ENCODE results near the gene JADE2.

JADE2 gene

DNA sequence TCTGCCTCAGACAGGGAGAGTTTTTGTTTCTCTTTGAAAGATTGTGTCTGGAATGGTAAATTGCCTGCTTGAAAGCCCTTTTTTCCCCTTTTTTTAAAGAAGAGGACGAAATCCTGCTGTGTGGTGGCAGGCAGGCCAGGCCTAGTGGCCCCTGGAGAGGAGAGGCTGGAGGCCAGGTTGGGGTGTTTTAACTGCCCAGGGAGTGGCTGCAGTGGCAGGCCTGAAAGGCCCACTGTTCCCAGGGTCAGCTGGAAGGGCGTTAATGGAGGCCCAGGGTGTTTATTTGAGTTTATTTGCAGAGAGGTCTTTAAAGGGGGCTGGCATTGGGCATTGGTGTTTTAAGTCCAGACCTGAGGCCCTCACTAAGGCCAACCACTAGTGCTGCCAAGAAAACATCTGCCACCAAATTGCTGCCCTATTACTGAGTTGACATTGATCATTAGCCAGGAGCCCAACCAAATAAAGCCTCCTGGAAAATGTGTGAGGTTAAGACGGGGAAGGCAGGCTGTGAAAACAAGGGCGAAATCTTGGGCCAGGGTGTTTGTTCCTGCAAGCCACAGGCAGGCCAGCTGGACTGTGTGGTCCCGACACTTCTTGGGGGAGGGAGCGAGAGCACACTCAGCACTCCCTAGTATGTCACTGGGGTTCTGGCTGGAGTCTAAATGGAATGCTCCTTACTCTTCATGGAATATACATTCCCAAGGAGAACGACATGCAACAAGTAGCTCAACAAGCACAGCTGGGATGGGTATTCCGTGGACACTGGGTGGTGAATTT is 5.0 kb downstream of the JADE2 start:
- DNase-seq, result no peak

DNA sequence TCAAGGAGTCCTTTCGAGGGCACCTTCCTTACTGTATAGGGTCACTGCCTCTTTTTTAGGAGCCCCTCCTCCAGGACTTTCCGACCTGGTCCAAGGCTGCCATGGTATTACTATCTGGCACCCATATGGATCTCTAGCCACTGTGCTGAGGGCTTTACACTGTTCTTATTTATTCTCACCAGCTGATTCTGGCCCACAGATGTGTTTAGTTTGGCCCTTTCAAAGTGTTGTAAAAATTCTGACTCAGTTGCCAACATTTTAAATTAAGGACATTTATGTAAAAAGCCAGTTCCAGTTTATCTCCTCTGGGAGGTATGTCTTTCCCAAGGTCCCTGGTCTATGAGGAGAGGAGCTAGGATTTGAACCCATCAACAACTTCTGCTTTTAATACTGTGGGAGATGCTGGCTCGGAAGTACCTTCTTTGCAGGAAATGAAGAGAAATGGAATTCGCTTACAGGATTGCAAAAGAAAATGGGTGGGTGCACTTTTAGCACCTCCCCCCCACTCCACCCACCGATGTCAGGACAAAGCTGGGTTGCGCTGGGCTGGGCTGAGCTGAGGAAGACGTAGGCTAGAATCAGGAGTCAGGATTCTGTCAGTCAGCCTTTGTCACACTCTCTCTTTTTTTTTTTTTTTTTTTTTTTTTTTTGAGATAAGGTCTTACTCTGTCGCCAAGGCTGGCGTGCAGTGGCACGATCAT is 7.8 kb downstream of the JADE2 start:
- DNase-seq, result no peak

DNA sequence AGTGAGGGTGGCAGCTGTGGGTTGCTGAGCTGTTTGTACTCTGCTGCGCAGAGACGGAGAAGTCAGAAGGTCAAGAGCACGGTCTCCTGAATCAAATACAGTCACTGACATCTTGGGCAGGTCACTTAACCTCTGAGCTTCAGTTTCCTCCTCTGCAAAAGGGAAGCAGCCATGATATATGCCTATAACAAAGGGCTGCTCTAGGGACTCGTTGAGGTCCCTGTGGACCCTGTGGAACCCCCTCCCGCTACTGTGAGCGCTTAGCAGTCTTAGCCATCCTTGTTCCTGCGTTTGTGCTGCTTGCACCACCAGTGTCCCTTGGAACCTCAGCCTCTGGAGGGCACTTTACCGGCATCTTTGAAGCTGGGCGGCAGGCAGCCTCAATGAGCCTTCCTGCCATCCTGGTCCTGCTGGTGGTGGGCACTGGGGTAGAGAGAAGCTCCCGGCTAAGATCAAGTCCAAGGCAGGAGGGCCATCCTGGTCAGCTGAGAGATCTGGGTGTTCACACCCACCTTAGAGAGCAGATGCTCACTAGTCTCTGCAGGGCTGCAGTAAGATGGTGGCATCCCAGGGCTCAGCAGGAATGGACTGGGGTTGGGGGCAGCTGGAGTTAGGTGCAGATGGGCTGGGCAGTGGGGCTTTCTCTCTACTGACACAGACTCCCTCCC is 8.7 kb downstream of the JADE2 start:
- DNase-seq, result no peak

DNA sequence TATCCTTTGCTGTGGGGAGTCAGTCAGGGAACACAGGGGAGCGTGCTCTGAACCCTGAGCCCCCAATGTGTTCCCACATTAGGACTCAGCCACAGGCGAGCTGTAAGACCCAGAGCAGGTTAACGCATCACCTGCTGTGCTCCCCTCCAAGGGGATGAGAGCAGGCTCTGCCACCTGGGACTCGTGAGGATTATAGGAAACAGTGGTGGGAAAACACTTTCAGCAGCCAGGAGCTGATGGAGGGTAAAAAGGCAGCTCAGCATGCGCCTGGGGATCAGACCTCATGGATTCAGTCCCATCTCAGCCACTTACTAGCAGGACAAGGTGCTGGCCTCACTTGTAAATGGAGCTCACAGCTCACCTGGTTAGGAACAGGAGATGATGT is 9.2 kb downstream of the JADE2 start:
- DNase-seq, result no peak

DNA sequence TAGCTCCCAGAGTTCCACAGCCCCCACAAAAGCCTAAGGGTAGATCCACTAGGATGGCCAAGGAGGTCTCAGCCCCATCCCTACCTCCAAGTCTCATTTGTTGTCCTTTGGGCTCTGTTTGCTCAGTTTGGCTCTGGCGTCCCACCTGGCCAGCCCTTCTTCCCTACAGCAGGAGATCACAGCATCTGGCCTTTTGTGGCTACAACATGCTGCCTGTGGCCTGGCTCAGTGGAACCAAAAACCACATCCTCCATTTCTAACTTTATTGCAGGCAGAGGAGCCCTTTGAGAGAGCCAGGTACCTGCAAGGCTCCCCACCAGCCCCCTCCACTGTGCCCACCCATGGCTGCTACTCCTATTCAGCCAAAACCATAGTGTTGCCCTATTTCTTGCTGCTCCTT is 11.4 kb downstream of the JADE2 start:
- no peak for DNase-seq

DNA sequence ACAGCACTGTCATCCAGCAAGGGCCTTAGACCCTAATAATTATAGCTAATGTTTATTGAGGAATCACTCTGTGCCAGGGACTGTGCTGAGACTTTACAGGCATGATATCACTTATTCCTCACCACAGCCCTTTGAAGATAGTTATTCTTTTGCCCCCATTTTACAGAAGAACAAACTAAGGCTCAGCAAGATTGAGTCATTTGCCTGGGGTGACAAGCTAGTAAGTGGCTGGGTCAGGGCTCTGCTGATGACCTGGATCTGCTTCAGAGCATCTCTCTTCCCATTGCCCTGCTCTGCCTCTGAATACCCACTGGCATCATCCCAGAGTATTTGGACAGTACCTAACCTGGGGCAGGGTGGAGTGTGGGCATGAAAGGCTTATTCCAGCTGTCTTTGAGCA is 11.8 kb downstream of the JADE2 start:
- DNase-seq, result no peak

DNA sequence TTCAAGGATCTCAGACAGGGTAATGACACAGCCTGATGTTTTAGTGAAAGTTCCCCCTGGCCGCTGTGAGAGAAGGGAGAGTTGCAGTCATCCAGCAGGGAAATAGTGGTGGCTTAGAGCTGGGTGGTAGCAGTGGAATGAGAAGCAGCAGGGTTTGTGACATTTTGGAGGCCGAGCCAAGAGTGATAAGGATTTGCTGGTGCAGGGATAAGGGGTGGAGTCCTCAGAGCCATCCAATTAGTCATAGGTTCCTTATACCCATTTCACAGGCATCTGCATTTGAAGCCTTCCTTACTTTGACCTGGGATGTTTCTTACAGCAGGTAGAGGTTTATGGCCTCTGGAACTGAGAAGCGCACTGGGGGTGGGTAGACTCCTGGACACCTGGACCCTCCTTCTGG is 12.8 kb downstream of the JADE2 start:
- no peak for DNase-seq

DNA sequence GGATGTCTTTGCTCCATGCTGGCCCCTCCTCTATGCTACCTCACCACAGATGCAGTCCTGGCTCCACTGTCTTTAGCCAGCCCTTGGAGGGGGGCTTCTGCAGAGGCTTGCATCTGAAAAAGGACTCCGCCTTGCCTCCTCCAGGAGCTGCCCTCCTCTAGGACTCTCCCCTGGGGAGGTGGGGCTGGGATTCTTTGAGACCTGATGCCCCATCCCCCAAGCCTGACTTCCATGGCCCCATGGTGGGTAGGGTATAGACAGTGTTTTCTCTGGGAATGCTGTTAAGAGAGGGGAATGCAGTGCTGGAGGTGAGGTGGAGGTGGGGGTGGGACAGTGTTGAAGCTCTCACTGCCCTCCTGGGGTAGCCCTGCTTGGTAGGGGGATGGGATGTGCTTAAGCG is 14.3 kb downstream of the JADE2 start:
- no peak for DNase-seq

DNA sequence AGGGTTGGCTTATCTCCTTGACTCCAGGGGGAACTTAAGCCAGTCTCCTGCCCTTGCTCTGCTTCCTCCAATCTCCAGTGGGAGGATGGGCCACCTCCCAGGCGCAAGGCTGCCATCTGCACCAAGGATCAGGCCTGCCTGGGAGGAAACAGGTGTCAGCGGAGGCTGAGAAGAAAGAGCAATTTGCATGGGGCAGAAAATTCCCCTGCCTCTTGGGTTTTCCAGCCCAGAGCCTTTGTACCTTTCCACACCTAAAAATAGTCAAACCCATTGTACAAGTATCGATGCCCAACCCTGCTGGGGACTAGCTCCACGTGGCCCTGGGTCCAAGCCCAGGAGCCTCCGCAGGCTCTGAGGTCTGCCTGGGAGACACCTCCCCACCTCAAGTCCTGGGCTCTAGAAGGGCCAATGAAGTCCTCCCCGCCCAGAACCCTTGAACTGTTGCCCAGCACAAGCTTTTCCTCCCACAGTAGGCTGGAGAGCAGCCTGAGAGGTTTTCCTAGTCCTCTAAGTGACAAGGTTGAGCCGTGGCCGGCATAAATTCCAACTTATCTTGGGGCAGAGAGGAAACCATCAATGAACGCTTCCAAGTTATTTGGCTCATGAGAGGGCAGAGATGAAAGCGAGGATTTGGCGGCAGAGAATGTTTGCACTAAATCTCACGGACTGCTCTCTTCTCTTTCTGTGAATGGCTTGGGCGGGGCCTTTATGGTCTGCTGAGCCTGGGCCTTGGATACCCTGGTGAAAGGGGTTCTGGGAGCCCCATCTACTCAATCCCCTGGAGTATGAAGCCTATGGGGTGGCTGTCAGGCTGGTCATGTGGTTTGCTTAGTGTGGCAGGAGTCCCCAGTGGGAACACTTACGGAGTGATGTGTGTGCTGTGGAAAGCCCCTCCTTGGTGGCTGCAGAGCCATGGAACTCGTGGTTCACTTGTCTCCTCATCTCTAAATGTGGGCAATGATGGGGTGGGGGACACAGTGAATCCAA is 15.6 kb downstream of the JADE2 start:
- DNase-seq, result no peak

DNA sequence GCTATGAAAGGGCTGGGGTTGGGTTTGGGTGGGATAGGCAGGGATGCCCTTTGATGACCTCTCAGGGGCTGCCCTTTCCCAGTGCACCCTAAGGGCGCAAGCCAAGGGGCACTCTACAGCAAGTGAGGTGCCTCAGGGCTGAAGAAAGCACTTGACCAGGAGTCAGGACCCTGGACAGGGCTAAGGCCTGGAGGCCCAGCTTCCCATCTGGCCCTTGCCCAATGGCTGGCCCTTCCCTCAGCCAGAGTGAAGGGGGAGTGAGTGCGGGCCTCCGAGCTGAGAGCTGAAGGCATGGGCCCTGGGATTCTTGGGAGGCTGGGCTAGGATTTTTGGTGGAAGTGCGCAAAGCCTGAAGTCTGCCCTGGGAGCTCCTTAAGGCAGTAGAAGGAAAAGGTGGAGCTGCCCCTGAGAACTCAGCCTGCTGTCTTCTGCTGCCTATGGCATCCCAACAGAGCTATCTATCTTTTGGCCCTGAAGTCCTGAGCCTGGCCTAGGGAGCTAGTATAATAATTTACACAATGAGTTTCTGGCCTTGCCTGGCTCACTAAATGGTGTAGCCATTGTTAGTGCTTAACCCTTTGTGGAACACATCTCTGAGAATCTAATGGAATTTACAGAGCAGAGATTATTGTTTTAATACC is 16.4 kb downstream of the JADE2 start:
- DNase-seq, result peak; percentile 88

DNA sequence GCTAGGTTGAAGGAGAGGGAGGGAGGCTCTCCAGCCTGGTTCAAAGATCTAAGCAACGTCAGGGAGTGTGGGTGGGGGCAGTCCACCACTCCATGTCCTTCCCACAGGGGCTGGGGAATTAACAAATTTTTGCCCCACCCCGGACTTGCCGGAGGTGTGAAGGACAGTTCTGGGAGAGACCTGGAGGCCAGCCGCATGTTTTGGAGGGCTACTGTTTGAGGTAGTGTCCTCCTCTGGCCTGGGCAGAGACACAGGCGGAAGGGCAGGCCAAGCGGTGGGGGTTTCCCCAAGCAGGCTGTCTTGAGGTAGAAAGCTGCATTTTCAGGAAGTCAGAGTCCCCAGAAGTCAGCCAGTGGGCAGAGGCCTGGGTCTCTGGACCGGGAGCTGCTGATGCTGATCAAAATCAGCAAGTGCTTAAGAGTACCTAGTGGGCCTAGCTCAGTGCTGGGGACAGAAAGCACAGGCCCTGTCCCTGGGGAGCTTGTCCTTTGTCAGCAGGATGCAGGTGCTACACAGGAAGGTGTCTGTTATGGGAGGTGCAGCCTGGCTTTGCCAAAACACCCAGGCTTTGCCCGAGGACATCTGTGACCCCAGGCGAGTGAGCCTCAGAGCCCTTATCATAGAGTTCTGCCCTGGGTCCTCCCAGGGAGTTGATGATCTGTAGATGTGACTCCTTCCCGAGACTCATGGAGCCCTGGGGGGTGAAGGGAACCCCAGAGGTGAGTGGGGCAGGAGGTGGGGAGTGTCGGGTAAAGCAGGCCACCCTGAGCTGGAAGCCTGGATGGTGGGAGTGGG is 18.5 kb downstream of the JADE2 start:
- no peak for DNase-seq

DNA sequence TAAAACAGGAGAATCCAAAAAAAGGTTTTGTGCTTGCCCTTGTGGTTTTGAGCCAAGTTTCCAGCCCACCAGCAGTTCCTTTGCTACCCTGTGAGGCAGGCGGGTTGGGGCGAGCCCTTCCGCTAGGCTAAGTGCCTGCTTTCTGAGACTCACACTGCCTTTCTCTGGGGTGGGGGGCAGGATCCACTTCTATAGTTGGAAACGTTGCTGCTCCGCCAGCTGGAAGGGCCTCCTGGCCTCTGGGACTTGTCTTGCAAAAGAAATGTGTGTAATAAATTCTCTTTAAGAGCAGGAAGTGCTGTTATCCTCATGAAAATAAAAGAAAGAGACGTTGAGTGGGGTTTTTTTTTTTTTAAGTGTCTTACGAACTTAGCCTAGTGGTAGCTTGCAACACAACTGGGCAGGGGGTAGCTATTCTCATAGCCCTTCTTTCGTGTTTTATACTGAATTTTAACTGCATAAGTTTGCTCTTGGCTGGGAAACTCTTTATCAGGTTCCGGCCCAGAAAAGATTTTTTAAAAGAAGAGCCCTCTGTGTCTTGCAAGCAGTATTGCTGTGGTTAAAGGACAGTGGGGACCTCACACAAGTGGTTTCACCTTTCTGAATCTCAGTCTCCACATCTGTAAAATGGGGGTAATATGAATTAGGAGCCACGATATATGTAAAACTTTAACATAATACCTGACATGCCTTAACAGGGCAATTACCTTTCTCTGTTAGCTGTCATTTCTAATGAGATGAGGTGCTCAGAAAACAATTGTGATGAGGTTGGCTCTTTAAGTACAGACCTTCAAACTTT is 19.8 kb downstream of the JADE2 start:
- peak; percentile 89 for DNase-seq

DNA sequence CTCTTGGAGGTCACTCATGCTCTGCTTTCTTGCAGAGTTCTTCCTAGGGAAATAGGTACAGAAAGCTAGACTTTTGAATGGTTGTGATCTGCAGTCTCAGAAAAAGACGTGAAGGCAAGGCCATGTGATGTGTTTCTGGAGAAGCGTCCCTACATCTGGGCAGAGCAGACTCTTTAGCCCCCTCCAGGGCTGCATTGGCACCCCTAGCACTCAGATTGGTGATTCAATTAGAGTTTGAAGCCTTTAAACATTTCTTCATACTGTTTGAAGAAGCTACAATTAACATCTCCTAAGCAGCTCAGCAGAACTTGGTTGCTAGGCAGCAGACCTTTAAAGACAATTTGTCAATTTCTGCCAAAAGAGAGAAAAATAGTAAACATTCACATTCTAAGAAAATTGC is 21.6 kb downstream of the JADE2 start:
- no peak for DNase-seq

DNA sequence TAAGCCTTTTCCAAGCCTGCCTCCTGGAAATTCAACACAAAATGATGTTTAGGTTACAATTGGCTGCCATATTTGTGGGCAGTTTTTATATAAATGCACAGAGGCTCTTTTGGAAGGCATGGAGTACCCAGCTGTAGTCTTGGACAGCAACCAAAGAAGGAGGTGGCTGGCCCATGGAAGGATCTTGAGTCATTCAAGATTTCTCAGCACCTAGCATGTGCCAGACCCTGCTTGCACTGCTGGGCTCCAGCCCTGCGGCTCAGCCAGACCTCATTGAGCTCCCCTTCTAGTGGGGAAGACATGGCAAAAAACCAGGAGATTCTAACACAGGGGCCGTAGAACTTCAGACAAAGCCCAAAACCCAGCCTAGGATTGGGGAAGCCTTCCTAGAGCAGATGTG is 22.1 kb downstream of the JADE2 start:
- peak; percentile 58 for DNase-seq

DNA sequence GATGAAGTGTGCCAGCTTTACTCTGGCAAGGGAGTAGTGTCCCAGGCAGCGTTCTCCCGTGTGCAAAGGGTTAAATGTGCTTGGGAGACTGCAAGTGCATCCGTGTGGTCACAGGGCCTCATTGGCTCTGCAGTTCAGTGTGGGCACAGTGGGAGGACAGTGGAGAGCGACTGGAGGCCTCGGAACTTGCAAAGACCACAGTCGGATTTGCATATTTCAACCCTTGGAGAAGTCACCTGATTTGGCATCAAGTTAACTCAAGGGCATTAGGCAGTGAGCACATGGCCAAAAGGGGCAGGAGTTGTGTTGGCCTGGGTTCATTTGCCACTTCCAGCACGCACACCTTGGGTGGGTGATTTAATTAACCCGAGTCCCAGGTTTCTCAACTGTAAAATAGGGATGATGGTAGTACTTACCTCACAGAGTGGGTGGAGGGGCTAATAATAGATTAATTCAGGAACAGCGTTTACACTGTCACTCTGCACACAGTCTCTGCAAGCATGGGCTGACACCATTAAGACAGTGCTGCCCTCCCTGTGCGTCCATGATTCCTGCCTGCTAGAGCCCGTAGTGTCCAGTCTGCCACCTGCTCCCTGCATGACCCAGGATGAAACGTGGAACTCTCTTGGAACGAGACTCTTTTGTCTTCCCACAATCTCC is 22.7 kb downstream of the JADE2 start:
- DNase-seq, result no peak

DNA sequence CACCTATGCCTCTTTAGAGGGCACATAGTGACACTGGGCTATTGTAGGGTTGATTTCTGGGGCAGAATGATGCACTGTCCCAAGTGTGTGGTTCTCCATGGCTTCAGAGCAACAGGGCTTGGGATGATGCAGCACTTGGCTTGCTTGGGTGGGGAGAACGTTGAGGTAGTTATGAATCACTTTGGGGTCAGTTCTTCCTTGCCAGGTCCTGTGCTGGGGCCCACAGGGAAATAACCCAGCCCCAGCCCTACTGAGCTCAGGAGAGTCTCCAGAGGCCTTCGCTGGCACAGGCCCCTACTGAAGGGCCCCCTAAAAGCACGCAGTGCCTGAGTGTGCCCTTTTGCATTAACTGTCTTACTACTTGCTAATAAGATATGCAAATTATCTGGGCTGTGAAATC is 24.2 kb downstream of the JADE2 start:
- no peak for DNase-seq

DNA sequence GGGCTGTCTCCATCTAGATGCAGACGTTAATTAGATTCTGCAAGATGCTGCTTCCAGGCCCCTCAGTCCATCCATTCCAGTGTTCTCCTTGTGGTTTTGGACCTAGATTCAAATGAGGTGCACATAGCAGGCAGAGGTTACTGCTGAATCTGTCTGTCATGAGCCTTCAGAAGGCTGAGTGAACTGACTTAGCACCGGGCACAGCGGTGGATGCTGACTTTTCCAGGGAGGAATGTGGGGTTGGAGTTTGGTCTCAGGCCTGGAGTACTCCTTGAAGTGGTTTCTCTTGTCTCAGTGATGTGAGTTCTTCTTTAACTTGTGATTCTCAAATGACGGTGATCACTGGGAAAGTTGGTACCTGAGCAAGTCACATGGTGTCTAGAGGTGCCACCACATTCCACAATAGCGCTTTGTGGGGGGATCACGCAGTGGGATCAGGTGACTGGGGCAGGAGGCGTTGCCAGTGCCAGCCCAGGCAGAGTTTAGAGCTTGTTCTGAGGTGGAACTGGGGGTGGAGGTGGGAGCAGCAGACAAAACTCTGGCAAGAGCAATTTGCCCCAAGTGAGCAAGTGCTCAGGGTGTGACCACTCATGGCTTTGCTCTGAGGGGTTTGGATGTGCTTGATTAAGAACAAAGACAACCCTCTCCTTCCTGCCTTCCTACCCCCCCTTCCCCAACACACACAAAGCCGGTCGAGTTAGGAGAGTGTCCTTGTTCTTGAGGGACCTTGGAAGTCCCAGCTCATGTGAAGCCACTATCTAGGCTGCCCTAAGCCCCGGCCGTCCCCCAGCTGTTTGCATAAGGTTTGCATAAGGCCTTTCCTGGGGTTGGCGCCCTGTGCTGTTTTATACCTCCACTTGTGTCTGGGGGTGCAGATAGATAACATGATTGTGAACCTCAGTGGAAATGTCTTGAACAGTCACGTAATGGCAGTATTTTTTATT is 25.1 kb downstream of the JADE2 start:
- DNase-seq, result no peak

DNA sequence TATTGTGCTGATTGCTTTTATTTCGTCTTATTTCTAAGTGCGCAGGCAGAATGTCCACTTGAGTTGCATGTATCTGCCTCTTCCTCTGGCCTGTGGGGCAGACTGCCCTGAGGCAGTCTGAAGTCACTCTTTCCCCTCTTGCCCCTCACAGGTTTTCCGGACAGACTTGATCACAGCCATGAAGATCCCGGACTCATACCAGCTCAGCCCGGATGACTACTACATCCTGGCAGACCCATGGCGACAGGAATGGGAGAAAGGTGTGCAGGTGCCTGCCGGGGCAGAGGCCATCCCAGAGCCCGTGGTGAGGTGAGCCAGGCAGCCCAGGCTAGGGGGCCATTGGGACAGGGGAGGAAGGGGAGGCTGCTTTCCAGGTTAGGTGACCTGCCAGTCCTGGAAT is 26.4 kb downstream of the JADE2 start:
- DNase-seq, result no peak

DNA sequence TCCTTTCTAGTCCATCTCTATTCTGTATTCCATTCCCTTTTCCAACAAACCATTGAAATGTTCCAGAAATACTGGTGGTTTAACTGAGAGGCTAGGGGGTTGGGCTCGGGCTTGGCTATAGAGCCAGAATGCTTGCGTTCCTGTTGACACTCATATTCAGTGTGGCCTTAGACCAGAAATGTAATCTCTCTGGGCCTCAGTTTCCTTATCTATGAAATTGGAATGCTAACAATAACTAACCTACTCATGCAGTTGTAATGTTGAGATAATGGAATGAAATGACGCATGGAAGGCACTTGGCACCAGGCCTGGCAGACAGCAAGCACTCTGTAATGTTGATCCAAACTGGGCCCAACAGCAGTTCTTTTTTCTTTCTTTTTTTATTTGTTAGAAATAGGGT is 26.8 kb downstream of the JADE2 start:
- DNase-seq, result no peak

All from right hindlimb (tissue), 1 donor.